ENCODE data around the gene HEPACAM. TPM values are rescaled to one million over a fixed set of nuclear protein-coding genes. Genes with fewer than 3 reads are reported as not detected.

Gene HEPACAM
- total RNA-seq, 1 experiment from 2014 or later = not detected

GRCh38 chr11:124937336-124937935, 1.6 kb upstream of the HEPACAM start:
- Histone ChIP-seq H2BK5ac (ENCODE audit: insufficient read length, low read length) (no peak overlapping the region), H3K79me2 (ENCODE audit: insufficient read depth, low read length) (no peaks in the 10 kb centered on the region), H4K20me1 (ENCODE audit: control insufficient read depth, insufficient read depth, insufficient read length) (no peaks in the 10 kb centered on the region), H3K23me2 (ENCODE audit: insufficient read length, low read depth, low read length, poor library complexity, severe bottlenecking) (no peaks in the 10 kb centered on the region), H3K9me3 (ENCODE audit: control insufficient read depth, low read depth, low read length) (no peaks in the 10 kb centered on the region), H3K27ac (ENCODE audit: insufficient read length, low read depth, low read length) (no peak overlapping the region), H2BK15ac (ENCODE audit: low read depth, low read length) (no peak overlapping the region), H3K4me1 (ENCODE audit: insufficient read depth, low read length) (no peaks in the 10 kb centered on the region), H2BK120ac (ENCODE audit: low read depth, low read length, poor library complexity, severe bottlenecking) (no peak overlapping the region), H3K14ac (ENCODE audit: insufficient read depth, low read length) (no peak overlapping the region), H2AFZ (ENCODE audit: low read length) (no peak overlapping the region), H2AK5ac (ENCODE audit: insufficient read length, low read length) (no peak overlapping the region), H2BK12ac (ENCODE audit: insufficient read length, low read depth, low read length) (no peak overlapping the region), H4K5ac (ENCODE audit: insufficient read length, low read depth, low read length) (no peak overlapping the region), H3K4ac (ENCODE audit: low read depth, low read length) (no peak overlapping the region), H3K4me2 (ENCODE audit: insufficient read depth, insufficient read length, low read length) (no peak overlapping the region), H3K18ac (ENCODE audit: insufficient read length, low read depth, low read length) (no peak overlapping the region), H3K56ac (ENCODE audit: insufficient read length, low read depth, low read length) (no peak overlapping the region), H4K8ac (replicated peaks; ENCODE audit: insufficient read length, low read depth, low read length) (no peak overlapping the region), H3K9ac (ENCODE audit: extremely low read depth, insufficient read length, low read length) (no peak overlapping the region), H3K27me3 (ENCODE audit: insufficient read depth, low read length) (no peaks in the 10 kb centered on the region; the same call in 1 of the 2 replicates), H3T11ph (ENCODE audit: low read length) (no peak overlapping the region), H4K91ac (ENCODE audit: insufficient read length, low read depth, low read length) (no peak overlapping the region), H3K79me1 (ENCODE audit: insufficient read depth, low read depth, low read length, poor library complexity, severe bottlenecking) (no peaks in the 10 kb centered on the region), H3K23ac (ENCODE audit: insufficient read length, low read depth, low read length) (no peak overlapping the region), H2BK20ac (ENCODE audit: low read depth, low read length, poor library complexity, severe bottlenecking) (no peak overlapping the region)
- Mint-ChIP-seq H3K27me3 (ENCODE audit: low read depth) (peaks cover 24% of the 10 kb centered on the region), H3K4me1 (peaks cover 0 to 7% of the 10 kb centered on the region in 2 experiments; a peak in 1 of 4 replicates), H3K4me3 (no peak overlapping the region), H3K27ac (no peak overlapping the region), H3K9me3 (no peaks in the 10 kb centered on the region), H3K36me3 (ENCODE audit: insufficient read depth in 1 of 3, low read depth in 3 of 3) (no peaks in the 10 kb centered on the region)
- DNase-seq = no peak
- no peak for TF ChIP-seq CTCF (conservative IDR thresholded peaks at IDR 0.05)
- no CpG with 5 or more reads among the region's 3 CpGs for WGBS (ENCODE audit: extremely low coverage, insufficient read length, low lambda C conversion rate)

Data from H9 (cell line).